Epidermal melanocyte (primary cell): ENCODE results near the gene FAM9B.
"Not testable (repeated sequence)": the region's sequence is repeated elsewhere in the genome, so short reads cannot be mapped to it uniquely, and the experiment has no call there.

Source experiments
- DNase-seq: peaks from one replicate; pipeline ENCODE4 v3.0.0; 2011; ENCODE audit warnings: low spot score; ENCODE audit not compliant: insufficient read length

The FAM9B gene

GRCh38 chrX:9033989-9034388 lies at the start of gene FAM9B:
TSS of gene FAM9B (minus strand) at chrX:9034127. CDS start at chrX:9032986, 1,141 bp downstream.
- no peak for DNase-seq

GRCh38 chrX:9081271-9081670 lies 47.3 kb upstream of the FAM9B start:
- no peak for DNase-seq

GRCh38 chrX:9074326-9074725 lies 40.4 kb upstream of the FAM9B start:
- no peak for DNase-seq

- DNase-seq: no peak
Measured at GRCh38 chrX:9072281-9072680, 38.4 kb upstream of the FAM9B start.

GRCh38 chrX:9071031-9071650 lies 37.2 kb upstream of the FAM9B start:
- no peak for DNase-seq

- DNase-seq: no peak
Measured at GRCh38 chrX:9069573-9069972, 35.6 kb upstream of the FAM9B start.

- no peak for DNase-seq
Measured at GRCh38 chrX:9064694-9065093, 30.8 kb upstream of the FAM9B start.

GRCh38 chrX:9062641-9063040 lies 28.7 kb upstream of the FAM9B start:
- no peak for DNase-seq

GRCh38 chrX:9055354-9055753 lies 21.4 kb upstream of the FAM9B start:
- DNase-seq: no peak

GRCh38 chrX:9052081-9052480 lies 18.2 kb upstream of the FAM9B start:
- no peak for DNase-seq

- no peak for DNase-seq
Measured at GRCh38 chrX:9050331-9050730, 16.4 kb upstream of the FAM9B start.

GRCh38 chrX:9048801-9049200 lies 14.9 kb upstream of the FAM9B start:
- DNase-seq: no peak

- no peak for DNase-seq
Measured at GRCh38 chrX:9038244-9038643, 4.3 kb upstream of the FAM9B start.

- no peak for DNase-seq
Measured at GRCh38 chrX:9037296-9037695, 3.4 kb upstream of the FAM9B start.

GRCh38 chrX:9033586-9033985 lies 341 bp downstream of the FAM9B start:
- no peak for DNase-seq

GRCh38 chrX:9033179-9033578 lies 748 bp downstream of the FAM9B start:
- DNase-seq: no peak

- no peak for DNase-seq
Measured at GRCh38 chrX:9023293-9023692, 10.6 kb downstream of the FAM9B start.

- no peak for DNase-seq
Measured at GRCh38 chrX:9019151-9019550, 14.8 kb downstream of the FAM9B start.

- DNase-seq: not testable (repeated sequence)
Measured at GRCh38 chrX:9018332-9018731, 15.6 kb downstream of the FAM9B start.

GRCh38 chrX:9003041-9003440 lies 30.9 kb downstream of the FAM9B start:
- no peak for DNase-seq

GRCh38 chrX:8988446-8988845 lies 45.5 kb downstream of the FAM9B start:
- DNase-seq: no peak

- no peak for DNase-seq
Measured at GRCh38 chrX:8987672-8988250, 46.2 kb downstream of the FAM9B start.

- no peak for DNase-seq
Measured at GRCh38 chrX:8984231-8984630, 49.7 kb downstream of the FAM9B start.

- no peak for DNase-seq
Measured at GRCh38 chrX:8981723-8982122, 52.2 kb downstream of the FAM9B start.
